ENCODE results near the gene OR51D1. TPM values are rescaled to one million over a fixed set of nuclear protein-coding genes. Genes with fewer than 3 reads are reported as not detected.

OR51D1 gene
- total and polyA plus RNA-seq, 8 donors = not detected

GRCh38 chr11:4682623-4683419 lies 45.5 kb downstream of the OR51D1 start:
- no peak overlapping the region for H3K27ac ChIP-seq
- intact Hi-C loops (cut with DNase I) = no loop called here
- H3K4me3 ChIP-seq = no peak overlapping the region
- H3K36me3 ChIP-seq = no peaks in the 10 kb centered on the region
- ATAC-seq (no peak), FAIRE-seq (no peak), DNase-seq (no peak)
- no peaks in the 10 kb centered on the region for H3K27me3 ChIP-seq
- no peaks in the 10 kb centered on the region for H3K4me1 ChIP-seq
- 61 to 63% methylated on average over 2 of the region's 2 CpGs for WGBS, 2 donors
- no peaks in the 10 kb centered on the region for H3K9me3 ChIP-seq
- TF ChIP-seq CTCF (IDR thresholded peaks at IDR 0.05) = no peak

DNA sequence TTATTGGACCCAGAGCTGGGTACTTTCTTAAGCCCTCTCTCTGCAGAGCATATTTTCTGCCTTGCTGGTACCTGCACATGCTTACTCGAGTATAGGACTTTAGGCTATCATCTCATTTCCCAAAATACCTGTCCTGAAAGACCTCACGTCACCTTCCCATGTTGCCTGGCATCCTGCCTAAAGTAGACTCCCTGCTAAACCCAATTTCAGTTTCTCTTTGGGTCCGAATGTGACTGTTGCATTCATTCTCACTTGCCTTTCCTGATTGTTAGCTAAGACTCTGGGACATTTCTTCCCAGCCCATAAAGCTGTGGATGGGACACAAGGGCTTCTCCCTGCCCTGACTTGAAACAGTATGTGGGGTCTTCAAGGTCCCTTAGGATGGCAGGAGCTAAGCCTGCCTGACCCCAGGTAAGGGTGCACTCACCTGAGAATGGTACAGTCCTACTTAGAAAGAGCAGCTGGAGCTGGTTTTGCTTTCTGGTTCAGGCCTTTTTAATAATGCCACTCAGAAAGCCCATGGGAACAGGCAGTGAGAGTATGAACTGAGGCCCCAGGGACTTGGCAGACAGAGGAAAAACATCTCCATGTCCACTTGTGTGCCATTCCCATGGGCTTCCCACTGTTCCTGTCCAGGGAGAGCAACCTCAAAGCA lies 47.5 kb downstream of the OR51D1 start:
- ATAC-seq = no peak
- H3K36me3 ChIP-seq = no peaks in the 10 kb centered on the region
- H3K9me3 ChIP-seq = no peaks in the 10 kb centered on the region
- no peaks in the 10 kb centered on the region for H3K4me1 ChIP-seq
- DNase-seq = no peak
- 52 to 64% methylated on average over 3 of the region's 3 CpGs for WGBS, 2 donors
- H3K27ac ChIP-seq = no peak overlapping the region
- H3K4me3 ChIP-seq = no peak overlapping the region
- no peak for TF ChIP-seq CTCF (IDR thresholded peaks at IDR 0.05)
- no peak for FAIRE-seq
- no peaks in the 10 kb centered on the region for H3K27me3 ChIP-seq
- intact Hi-C loops (cut with DNase I) = no loop called here

Other genes starting within 250 kb of the OR51D1 start
- gene TRIM21, start 243.8 kb upstream of the OR51D1 start, total RNA-seq = 10 to 100 TPM in 1 of 6 donors, 1 to 10 TPM in 5; 3.5 to 12.9 (median 5.1) TPM
- 1 to 10 TPM; 8.1 to 8.3 TPM for gene TRIM21, start 243.8 kb upstream of the OR51D1 start, polyA plus RNA-seq
- not detected for gene OR52K2, start 188.2 kb upstream of the OR51D1 start, total RNA-seq
- gene OR52K2, start 188.2 kb upstream of the OR51D1 start, polyA plus RNA-seq = under 1 TPM in 1 of 2 donors, not detected in 1; 0.09 TPM
- gene OR52K1, start 154.8 kb upstream of the OR51D1 start, total RNA-seq = under 1 TPM in 1 of 6 donors, not detected in 5; 0.06 TPM
- gene OR52K1, start 154.8 kb upstream of the OR51D1 start, polyA plus RNA-seq = not detected
- not detected for gene OR52M1, start 92.3 kb upstream of the OR51D1 start, total RNA-seq
- gene OR52M1, start 92.3 kb upstream of the OR51D1 start, polyA plus RNA-seq = not detected
- gene OR52I2, start 55.7 kb upstream of the OR51D1 start, total RNA-seq = not detected
- gene OR52I2, start 55.7 kb upstream of the OR51D1 start, polyA plus RNA-seq = not detected
- gene OR52I1, start 43.4 kb upstream of the OR51D1 start, total RNA-seq = not detected
- gene OR52I1, start 43.4 kb upstream of the OR51D1 start, polyA plus RNA-seq = not detected
- 10 to 100 TPM in 1 of 6 donors, 1 to 10 TPM in 5; 3.7 to 10.6 (median 6.5) TPM for gene TRIM68, start 29.2 kb upstream of the OR51D1 start, total RNA-seq
- 1 to 10 TPM; 4.4 to 5.9 TPM for gene TRIM68, start 29.2 kb upstream of the OR51D1 start, polyA plus RNA-seq
- under 1 TPM in 2 of 6 donors, not detected in 4; 0.06 to 0.12 TPM for gene OR51E1, start 6.5 kb downstream of the OR51D1 start, total RNA-seq
- under 1 TPM; 0.07 to 0.23 TPM for gene OR51E1, start 6.5 kb downstream of the OR51D1 start, polyA plus RNA-seq
- under 1 TPM in 1 of 6 donors, not detected in 5; 0.16 TPM for gene OR51E2, start 60.4 kb downstream of the OR51D1 start, total RNA-seq
- under 1 TPM in 1 of 2 donors, not detected in 1; 0.09 TPM for gene OR51E2, start 60.4 kb downstream of the OR51D1 start, polyA plus RNA-seq
- gene MMP26, start 67.3 kb downstream of the OR51D1 start, total RNA-seq = not detected
- under 1 TPM in 1 of 2 donors, not detected in 1; 0.16 TPM for gene MMP26, start 67.3 kb downstream of the OR51D1 start, polyA plus RNA-seq
- not detected for gene OR51F1, start 132.5 kb downstream of the OR51D1 start, total RNA-seq
- gene OR51F1, start 132.5 kb downstream of the OR51D1 start, polyA plus RNA-seq = not detected
- gene OR52R1, start 166.9 kb downstream of the OR51D1 start, total RNA-seq = not detected
- not detected for gene OR52R1, start 166.9 kb downstream of the OR51D1 start, polyA plus RNA-seq
- not detected for gene OR51F2, start 183.8 kb downstream of the OR51D1 start, total RNA-seq
- gene OR51F2, start 183.8 kb downstream of the OR51D1 start, polyA plus RNA-seq = not detected
- not detected for gene OR51S1, start 211.7 kb downstream of the OR51D1 start, total RNA-seq
- gene OR51S1, start 211.7 kb downstream of the OR51D1 start, polyA plus RNA-seq = not detected
- gene OR51T1, start 244.4 kb downstream of the OR51D1 start, total RNA-seq = not detected
- not detected for gene OR51T1, start 244.4 kb downstream of the OR51D1 start, polyA plus RNA-seq

All from pancreas (tissue), 10 donors.